Esophagus squamous epithelium (tissue), 5 donors: ENCODE measurements around the gene ATP13A4. TPM values are rescaled to one million over a fixed set of nuclear protein-coding genes. Genes with fewer than 3 reads are reported as not detected.

ENCODE experiments used
- DNase-seq: peaks from one replicate; lab custom pipeline; 2025; lab: John Stamatoyannopoulos, UW
- H3K27ac ChIP-seq, 4 donors: fragments of 200-600 bp; sonication (generic); one replicate each; pipeline ENCODE4 v1.5.1; 2016 to 2019; ENCODE audit warnings: mild to moderate bottlenecking in 1 of 4
- H3K27me3 ChIP-seq, 4 donors: fragments of 200-600 bp; sonication (generic); 1 replicate in 3 of 4; 2 replicates in 1 of 4; pipeline versions ENCODE4 v1.5.1 to v1.6.0; 2017 to 2021; ENCODE audit warnings: antibody characterized with exemption in 1 of 4
- H3K36me3 ChIP-seq, 3 donors: fragments of 200-600 bp; sonication (generic); one replicate each; pipeline ENCODE4 v1.5.1; 2016 to 2019
- H3K4me1 ChIP-seq, 3 donors: fragments of 200-600 bp; sonication (generic); one replicate each; pipeline ENCODE4 v1.5.1; 2017 to 2019
- H3K4me3 ChIP-seq, 4 donors: fragments of 200-600 bp; sonication (generic); 1 replicate in 3 of 4; 2 replicates in 1 of 4; pipeline ENCODE4 v1.5.1; 2016 to 2019; ENCODE audit warnings: mild to moderate bottlenecking in 2 of 4, moderate library complexity in 1 of 4
- H3K9me3 ChIP-seq, 3 donors: fragments of 200-600 bp; sonication (generic); one replicate each; pipeline ENCODE4 v1.5.1; 2016 to 2019
- CTCF ChIP-seq, 6 experiments: fragments of 450-650 bp in 4 of 6; fragments of 200-600 bp in 2 of 6; sonication (generic) in 2 of 6; IDR thresholded peaks; one replicate each; pipeline ENCODE4 v1.5.1; 2016 to 2019; ENCODE audit warnings: antibody characterized with exemption in 6 of 6, mild to moderate bottlenecking in 4 of 6, moderate library complexity in 4 of 6
- POLR2A ChIP-seq, 4 donors: fragments of 450-650 bp; IDR thresholded peaks; one replicate each; pipeline ENCODE4 v1.6.1; 2017; ENCODE audit warnings: antibody characterized with exemption in 4 of 4, mild to moderate bottlenecking in 4 of 4, moderate library complexity in 3 of 4
- WGBS, 2 donors: methylation state at CpG; one replicate each; pipeline ENCODE4 v1.1.5; 2018; 5-methylcytosine and 5-hydroxymethylcytosine counted together
- intact Hi-C: fragments of 100-400 bp; cut with DNase I; formaldehyde crosslinking; loops from one replicate; pipeline ENCODE4 v1.15.0; 2022
- total RNA-seq, 4 donors: library from RNA; depleted of rRNA; stranded (reverse); fragments of >200 nt; gene quantifications; one replicate each; pipeline ENCODE4 v1.1.0, GENCODE V29; 2016
- donor health status: DM: yes; HTN: yes; CAD: no.

The ATP13A4 gene
- total RNA-seq, 4 donors from 2014 or later, result 24.9 to 59.8 (median 40.5) TPM

DNA sequence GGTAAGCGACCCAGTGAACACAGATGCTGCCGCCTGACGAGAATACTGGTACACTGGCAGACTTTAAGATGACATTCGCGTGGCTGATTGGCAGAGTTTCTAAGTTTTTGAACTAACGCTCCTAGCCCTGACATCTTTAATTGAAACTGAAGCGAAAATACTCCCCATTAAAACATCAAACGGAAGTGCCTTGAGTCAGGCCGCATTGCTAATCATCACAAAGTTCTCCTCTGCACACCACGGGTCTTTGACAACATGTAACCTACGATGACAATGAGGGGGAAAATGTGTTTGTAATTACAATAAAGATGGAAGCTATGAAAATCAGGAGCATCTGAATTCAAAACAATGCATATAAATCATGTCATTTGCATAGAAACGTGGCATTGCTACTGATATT is 44.5 kb downstream of the ATP13A4 start:
- intact Hi-C loops, result no loop called here
- 78 to 84% methylated on average over 12 of the region's 12 CpGs for WGBS, 2 donors
- H3K27ac ChIP-seq, result no peak overlapping the region

GRCh38 chr3:193509103-193509965 is 45.4 kb downstream of the ATP13A4 start:
- Histone ChIP-seq H3K27me3 (no peaks in the 10 kb centered on the region), H3K9me3 (no peaks in the 10 kb centered on the region), H3K36me3 (peaks cover 0 to 5% (median 0%) of the 10 kb centered on the region in 3 donors), H3K4me3 (no peak overlapping the region), H3K4me1 (no peaks in the 10 kb centered on the region), H3K27ac (peak overlapping the region in 1 of 4 donors; percentile 26)
- WGBS, 2 donors, result 56 to 57% methylated on average over 4 of the region's 4 CpGs
- intact Hi-C loops, result no loop called here
- TF ChIP-seq POLR2A (IDR thresholded peaks at IDR 0.05) (no peak), CTCF (IDR thresholded peaks at IDR 0.05) (no peak)
- no peak for DNase-seq

More for the DNA sequence above, 44.5 kb downstream of the ATP13A4 start:
- no peak for DNase-seq
- TF ChIP-seq POLR2A (IDR thresholded peaks at IDR 0.05) (no peak), CTCF (IDR thresholded peaks at IDR 0.05) (no peak)
- H3K9me3 ChIP-seq, result no peaks in the 10 kb centered on the region
- no peak overlapping the region for H3K4me3 ChIP-seq
- no peaks in the 10 kb centered on the region for H3K4me1 ChIP-seq
- H3K36me3 ChIP-seq, result peaks cover 0 to 9% (median 0%) of the 10 kb centered on the region in 3 donors
- no peaks in the 10 kb centered on the region for H3K27me3 ChIP-seq

DNA sequence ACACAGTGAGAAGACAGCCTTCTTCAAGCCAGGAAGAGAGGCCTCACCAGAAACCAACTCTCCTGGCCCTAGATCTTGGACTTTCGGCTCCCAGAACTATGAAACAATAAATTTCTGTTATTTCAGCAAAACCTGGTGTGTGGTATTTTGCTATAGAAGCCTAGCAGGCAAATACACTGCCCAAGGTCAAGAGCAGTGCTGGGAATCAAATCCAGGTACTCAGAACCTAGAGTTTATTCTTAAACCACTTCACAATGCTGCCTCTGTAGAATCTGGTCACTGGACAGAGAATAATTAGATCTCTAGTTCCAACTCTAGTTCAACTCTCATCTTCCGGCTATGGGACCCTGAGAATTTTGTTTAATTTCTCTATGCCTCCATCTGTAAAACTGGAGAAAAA is 46.6 kb downstream of the ATP13A4 start:
- no peak overlapping the region for H3K27ac ChIP-seq
- intact Hi-C loops, result no loop called here
- no peaks in the 10 kb centered on the region for H3K27me3 ChIP-seq
- H3K9me3 ChIP-seq, result no peaks in the 10 kb centered on the region
- no peaks in the 10 kb centered on the region for H3K4me1 ChIP-seq
- H3K36me3 ChIP-seq, result no peaks in the 10 kb centered on the region
- 85 to 86% methylated on average over 2 of the region's 2 CpGs for WGBS, 2 donors
- H3K4me3 ChIP-seq, result no peak overlapping the region
- no peak for DNase-seq
- TF ChIP-seq CTCF (IDR thresholded peaks at IDR 0.05) (no peak), POLR2A (IDR thresholded peaks at IDR 0.05) (no peak)

- Histone ChIP-seq H3K36me3 (no peaks in the 10 kb centered on the region), H3K4me3 (no peak overlapping the region), H3K27ac (no peak overlapping the region), H3K4me1 (no peaks in the 10 kb centered on the region), H3K27me3 (no peaks in the 10 kb centered on the region), H3K9me3 (no peaks in the 10 kb centered on the region)
- TF ChIP-seq POLR2A (IDR thresholded peaks at IDR 0.05), result no peak
- no peak for TF ChIP-seq CTCF (IDR thresholded peaks at IDR 0.05)
- DNase-seq, result no peak
- intact Hi-C loops, result no loop called here
- WGBS, 2 donors, result 70 to 87% methylated on average over 3 of the region's 3 CpGs
These were observed 47.1 kb downstream of the ATP13A4 start for GRCh38 chr3:193507566-193507965.

DNA sequence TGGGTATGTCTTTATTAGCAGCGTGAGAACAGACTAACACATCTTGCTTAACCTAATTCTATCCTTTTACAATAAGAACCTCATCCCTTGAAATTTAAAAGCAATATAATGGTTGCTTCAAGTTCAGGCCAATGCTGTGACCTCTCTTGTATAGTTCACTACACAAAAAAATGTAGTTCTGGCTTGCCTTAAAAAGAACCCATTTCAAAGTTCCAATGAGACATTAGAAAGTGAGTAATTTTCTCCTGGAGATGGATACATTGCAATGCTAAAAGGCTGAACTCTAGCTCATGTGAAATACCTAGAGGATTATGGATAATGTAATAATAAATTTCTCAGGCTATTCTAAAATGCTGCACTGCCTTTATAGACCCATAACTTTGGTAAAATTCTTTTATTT is 47.8 kb downstream of the ATP13A4 start:
- no peak overlapping the region for H3K27ac ChIP-seq
- TF ChIP-seq POLR2A (IDR thresholded peaks at IDR 0.05), result no peak
- no peak for TF ChIP-seq CTCF (IDR thresholded peaks at IDR 0.05)
- no peaks in the 10 kb centered on the region for H3K27me3 ChIP-seq
- no peak for DNase-seq
- H3K4me1 ChIP-seq, result no peaks in the 10 kb centered on the region
- intact Hi-C loops, result no loop called here
- H3K36me3 ChIP-seq, result no peaks in the 10 kb centered on the region
- WGBS, 2 donors, result 82 to 83% methylated on average over 1 of the region's 1 CpG
- H3K4me3 ChIP-seq, result no peak overlapping the region
- no peaks in the 10 kb centered on the region for H3K9me3 ChIP-seq
